Measurements from ENCODE around the gene MEF2A.
"Not testable (repeated sequence)": the region's sequence is repeated elsewhere in the genome, so short reads cannot be mapped to it uniquely, and the experiment has no call there.

The MEF2A gene

DNA sequence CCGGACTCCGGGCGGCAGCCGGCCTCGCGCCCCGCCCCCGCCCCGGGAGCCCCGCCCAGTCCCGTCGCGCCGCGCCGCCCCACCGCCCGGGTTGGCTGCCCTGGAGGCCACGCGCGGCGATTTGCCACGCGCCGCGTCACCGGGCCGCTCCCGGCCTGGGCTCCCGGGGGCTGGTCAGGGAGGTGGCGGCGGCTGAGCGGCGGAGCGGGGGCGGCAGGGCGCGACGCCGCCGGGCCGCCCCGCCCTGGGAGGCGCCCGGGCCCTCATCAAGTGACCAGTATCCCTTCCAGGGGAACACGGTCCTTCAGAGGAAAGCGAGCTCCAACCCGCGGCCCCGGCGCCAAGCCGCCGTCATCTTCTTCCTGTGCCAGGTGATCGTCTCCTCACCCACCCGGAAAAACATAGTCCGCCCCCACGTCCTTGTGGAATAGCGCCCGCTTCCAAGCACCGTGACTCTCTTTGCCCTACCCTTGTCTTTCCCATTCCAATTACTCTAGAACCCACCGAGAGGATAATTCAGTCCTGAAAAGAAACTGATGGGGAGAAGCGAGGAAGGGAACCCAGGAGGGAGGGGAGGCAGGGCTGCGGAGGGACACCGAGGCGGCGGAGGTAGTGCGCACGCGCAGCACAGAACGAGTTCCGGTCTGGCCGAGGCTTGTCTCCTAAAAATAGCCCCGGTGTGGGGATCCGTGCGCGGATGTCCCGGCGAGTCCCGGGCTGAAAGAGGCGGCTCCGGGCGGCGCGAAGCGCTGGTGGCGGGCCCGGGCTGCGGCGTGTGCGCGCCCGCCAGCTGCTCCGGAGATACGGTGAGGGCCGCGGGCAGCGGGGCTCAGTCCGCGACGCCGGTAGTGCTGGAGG lies at the start of gene MEF2A:
Gene MEF2A, plus strand, starts transcription at position 686 of the 858 bp plus-strand sequence. CDS start 67,136 bp downstream, outside the sequence.
- peak; percentile 70 to 91 for DNase-seq

DNA sequence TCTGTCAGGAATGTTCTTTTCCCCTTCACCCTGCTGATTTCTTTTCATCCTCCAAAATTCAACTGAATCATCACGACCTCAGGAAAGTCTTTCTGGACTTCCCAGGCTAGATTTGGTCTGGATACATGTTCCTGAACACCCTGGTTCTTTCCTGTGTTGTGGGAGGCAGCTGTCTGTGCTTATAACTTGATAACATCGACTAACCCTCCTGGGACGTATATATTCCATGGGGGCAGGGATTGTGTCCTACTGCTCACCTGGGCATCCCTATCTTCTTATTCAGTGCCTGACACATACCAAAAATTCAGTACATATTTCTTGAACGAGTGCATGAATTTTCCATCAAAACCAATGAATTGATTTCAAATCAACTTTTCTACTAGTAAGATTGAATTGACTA lies 47.6 kb upstream of the MEF2A start:
- no peak for DNase-seq

DNA sequence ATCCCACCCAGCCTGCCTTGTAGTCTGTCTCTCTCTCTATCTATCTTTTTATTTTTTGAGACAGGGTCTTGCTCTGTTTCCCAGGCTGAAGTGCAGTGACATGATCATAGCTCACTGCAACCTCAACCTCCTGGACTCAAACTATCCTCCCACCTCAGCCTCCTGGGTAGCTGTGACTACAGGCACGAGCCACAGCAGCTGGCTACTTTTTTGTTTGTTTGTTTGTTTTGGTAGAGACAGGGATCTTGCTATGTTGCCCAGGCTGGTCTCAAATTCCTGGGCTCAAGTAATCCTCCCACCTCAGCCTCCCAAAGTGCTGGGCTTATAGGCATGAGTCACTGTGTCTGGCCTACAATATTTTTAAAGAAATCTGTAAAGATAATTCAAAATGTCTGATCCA lies 46.4 kb upstream of the MEF2A start:
- not testable (repeated sequence) for DNase-seq

DNA sequence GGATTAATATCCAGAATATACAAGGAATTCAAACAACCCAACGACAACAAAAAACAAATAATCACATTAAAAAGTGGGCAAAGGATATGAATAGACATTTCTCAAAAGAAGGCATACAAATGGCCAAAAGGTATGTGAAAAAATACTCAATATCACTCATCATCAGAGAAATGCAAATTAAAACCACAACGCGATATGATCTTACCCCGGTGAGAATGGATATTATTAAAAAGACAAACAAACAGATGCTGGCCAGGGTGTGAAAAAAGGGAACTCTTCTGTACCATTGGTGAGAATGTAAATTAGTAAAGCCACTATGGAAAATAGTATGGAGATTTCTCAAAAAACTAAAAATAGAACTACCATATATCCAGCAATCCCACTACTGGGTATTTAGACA lies 43.5 kb upstream of the MEF2A start:
- DNase-seq: no peak

DNA sequence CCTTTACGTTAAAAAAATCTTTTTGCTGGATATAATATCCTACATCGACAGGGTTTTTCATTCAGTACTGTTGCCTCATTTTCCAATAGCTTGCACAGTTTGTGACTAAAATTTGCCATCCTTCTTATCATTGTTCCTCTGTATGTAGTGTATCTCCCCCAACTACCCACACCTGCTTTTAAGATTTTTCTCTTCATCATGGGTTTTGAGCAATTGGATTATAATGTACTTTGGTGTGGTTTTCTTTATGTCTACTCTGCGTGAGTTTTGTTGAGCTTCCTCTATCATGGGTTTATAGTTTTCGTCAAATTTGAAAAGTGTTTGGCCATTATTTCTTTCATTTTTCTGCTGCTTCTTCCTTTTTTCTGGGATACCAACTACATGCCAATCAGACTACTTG lies 39.6 kb upstream of the MEF2A start:
- DNase-seq: no peak

DNA sequence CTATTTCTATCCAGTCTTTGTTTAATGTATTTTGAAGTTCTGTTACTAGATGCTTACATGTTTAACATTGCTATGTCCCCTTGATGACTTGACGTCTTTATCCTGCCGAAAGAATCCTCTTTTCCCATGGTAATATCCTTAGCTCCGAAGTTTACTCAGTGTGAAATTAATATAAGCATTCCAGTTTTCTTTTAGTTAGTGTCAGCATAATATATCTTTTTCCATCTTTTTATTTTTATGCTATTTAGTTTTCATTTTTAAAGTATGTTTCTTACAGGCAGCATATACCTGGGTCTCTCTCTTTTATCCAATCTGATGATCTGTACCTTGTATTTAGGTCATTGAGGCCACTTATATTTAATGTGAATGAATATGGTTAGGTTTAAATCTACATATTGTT lies 39.1 kb upstream of the MEF2A start:
- no peak for DNase-seq

DNA sequence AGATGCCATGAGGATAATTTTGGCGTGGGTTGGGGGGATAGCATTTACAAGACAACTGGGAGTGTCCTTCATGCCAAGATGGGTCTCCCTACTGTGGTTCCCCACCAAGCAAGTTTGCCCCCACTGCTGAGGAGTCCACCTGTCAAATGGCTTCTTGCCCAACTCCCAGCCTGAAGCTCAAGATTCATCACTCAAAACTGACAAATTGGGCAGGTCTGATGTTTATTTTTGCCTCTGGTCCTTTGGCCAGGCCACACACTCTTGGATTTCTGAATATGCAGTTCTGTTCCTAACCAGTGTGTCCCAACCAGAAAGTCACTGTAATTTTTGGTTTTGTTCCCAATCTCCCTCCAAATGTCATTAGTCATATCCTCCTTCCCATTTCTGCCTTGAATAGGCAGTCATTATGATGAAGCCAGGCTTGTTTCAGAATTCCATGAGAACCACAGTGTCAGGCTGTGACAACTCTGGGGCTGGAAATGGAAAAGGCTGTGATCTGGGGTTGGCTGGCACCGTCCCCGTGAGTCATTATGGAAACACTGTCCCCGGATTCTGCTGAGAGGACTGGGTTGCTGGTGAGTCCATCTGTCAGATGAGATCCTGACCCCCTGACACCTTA lies 29.3 kb upstream of the MEF2A start:
- DNase-seq: peak in 1 of 2 experiments; percentile 42

DNA sequence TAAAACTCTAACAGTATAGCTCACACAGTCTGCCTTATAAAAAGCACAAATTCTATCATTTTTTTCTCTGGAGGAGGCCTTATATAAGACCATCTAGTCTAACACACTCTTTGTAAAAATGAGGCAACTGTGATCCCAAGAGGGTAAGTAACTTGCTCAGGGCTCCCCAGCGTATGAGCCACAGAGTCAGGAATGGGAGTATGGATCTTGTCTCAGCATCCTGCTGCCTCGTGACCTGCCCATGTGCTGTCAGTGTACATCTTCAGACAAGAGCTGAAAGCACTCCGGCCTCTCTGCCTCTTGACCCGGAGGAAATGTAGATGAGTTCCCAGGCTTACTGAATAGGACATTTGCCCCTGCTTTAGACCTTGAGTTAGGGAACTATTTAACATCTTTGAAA lies 28.4 kb upstream of the MEF2A start:
- no peak for DNase-seq

DNA sequence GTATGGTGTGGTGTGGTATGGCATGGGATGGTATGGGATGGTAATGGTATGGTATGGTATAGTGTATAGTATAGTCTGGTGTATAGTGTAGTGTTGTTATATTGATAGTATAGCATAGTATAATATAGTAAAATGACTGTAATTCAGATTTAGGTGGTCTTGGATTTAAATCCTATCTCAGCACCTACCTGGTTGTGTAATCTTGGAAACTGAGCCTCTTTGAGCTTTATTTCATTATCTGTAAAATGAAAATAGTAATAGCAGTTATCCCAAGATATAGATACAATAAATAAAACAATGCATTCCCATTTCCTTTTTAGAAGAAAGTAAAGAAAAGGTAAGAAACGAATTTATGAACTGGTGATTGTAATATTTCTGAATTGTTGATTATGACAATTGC lies 27.5 kb upstream of the MEF2A start:
- DNase-seq: no peak

DNA sequence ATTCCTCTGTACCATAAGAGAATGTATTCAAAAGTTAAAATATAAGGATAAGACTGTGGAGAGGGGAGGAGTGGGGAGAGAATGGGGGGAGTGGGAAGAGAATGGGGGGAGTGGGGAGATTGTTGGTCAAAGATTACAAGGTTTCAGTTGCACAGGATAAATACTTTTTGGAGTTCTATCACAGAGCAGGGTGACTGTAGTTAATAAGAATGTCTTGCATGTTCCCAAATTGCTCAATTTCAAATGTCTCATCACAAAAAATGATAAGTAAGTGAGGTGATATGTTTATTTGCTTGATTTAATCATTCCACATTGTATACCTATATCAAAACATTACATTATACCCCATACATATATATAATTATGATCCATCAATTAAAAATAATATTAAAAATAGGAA lies 23.0 kb upstream of the MEF2A start:
- DNase-seq: no peak

DNA sequence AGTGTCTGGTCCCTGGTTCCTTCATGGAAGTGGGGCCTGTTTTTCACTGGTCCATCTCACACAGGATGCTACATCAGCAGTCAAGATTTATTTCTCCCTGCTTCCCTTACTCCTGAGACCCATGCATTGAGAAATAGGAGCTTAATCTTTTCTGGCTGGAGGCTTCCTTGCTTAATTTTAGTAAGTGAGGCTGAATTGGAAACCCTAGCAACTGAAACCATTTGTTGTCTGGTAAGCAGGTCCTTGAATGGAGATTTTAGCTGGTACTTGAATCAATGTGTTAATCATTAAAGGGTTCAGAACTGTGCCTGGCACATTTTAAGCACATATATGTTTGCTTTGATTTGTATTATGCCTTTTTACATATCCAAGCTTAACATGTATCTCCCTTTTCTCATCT lies 20.2 kb upstream of the MEF2A start:
- DNase-seq: no peak

DNA sequence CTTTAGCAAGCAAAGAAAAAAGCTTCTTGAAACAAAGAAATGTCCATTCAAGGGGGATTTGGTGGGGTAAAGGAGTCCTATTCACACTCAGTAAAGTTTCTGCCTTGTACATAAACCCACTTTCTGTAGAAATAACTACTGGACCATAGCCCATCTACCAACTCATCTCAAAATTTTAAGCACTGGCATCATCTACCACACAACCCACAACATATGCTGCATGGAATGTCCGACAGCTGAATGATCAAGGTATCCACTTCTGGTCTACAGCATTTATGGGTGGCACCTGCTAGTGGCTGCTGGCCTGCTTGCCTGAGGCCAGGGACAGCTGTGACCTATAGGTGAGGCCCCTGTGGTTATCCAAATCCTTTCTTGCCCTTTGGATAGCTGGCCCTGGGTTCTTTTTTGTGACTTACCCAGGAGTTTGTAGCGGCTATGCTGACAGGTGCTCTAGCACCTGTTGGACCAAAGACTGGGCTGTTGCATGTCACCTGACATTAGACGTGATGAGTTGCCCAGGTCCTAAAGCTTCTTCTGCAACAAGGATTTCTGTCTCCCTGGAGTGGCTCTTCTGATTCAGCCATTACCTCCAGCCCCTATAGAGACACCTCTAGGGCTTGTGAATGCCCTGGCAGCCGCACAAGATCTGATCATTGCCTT lies 19.2 kb upstream of the MEF2A start:
- no peak for DNase-seq

DNA sequence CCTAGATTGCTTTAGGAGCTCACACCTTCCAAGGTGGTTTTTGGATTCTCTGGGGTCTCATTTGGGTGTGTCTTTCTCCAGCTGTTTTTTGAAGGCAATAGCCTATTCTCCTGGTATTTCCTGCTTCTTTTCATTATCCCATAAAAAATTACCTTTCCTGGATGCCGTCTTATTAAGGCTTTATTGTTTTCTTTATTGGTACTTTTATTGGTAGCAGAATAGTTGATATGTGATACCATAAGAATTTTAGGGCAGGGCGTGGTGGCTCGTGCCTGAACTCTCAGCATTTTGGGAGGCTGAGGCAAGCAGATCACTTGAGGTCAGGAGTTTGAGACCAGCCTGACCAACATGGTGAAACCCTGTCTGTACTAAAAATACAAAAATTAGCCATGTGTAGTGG lies 18.3 kb upstream of the MEF2A start:
- DNase-seq: no peak

DNA sequence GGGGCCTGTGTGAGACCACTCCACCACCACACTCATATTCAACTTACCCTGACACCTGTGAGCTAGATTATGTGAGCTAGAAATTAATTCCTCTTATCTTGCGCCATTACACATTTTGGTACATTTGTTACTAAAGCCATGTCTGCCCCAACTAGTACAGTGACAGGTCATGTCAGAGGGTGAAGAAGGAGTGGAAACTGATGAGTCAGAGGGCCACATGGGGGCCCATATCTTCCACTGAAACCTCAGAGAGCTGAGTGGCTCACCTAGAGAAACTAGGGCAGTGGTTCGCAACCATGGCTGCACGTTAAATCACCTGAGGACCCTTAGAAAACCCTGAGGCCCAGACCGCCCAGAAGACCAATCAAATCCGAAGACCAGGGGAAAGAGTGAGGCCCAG lies 15.7 kb upstream of the MEF2A start:
- no peak for DNase-seq

DNA sequence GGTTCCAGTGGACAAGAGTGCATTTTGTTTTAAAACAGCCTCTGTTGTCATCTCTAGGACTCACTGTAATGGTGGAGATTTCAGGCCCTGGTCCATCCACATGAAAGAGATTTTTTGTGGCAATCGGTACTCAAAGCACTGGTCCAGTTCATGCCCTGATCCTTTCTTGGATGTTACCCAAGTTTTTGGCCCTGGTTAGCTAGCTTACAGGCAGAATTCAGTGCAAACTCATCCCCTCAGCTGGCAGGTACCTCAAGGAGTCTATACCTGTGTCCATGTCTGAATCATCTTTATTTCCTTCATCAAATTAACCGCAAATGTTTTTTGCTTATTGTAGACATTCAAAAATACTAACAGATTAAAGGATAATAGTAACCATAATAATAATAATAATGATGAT lies 13.7 kb upstream of the MEF2A start:
- no peak for DNase-seq

DNA sequence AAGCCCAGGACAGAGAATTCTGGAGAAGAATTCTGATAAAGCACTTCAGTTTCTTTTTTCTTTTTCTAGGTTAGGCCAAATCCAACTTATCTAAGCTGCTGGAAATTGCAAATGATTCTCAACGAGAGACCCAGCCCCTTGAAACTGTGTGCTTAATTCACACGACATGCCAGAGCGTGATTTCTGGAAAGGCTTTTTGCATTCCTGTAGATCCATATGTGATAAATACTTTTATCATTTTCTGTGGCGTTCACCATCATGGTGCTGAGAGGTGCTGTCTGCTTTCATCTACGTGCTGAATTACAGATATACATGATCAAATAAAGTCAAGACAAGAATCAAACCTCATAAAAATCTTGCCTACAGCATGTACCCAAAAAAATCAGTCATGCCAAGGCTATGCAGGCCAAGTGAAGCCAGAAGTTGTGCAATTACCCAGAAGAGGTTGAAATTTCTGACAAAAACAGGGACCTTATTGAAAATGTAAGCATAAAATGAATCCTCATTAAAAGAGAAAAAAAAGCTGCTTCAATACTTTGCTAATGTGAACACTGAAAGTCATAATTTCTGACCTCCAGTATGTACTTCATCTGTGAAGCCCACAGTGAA lies 10.8 kb upstream of the MEF2A start:
- DNase-seq: no peak

DNA sequence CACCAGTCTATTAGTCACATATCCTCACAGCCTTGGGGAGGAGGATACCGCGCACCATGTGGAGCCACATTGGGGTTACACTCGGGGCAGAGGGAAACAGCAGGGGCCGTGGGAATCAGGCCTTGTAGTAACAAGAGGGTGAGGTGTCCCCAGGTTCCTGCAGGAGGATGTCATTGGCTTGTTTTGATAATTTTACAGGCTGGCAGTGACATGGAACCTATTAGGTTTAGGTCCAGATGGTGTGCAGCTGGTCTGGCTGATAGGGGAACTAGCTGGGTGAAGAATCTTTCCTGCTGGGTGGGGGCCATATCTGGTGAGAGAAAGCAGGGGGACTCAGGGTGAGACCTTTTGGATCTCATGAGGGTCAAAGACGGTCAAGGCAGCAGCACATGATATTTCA lies 9.8 kb upstream of the MEF2A start:
- DNase-seq: no peak

DNA sequence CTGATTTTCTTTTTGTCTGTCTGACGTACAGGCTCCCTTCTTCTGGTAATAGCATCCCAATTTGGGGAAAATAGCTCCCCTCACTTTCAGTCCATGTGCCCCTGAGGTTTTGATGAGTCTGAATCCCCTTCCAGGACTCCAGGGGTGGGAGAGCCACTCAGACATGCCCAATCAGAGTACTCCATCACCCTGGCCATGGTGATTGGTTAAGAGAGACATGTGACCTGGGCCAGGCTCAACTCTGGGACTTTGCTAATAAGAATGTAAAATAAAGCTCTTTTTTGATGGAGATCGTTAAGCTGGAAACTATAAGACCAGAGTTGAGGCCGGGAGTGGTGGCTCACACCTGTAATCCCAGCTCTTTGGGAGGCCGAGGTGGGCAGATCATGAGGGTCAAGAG lies 9.2 kb upstream of the MEF2A start:
- no peak for DNase-seq

DNA sequence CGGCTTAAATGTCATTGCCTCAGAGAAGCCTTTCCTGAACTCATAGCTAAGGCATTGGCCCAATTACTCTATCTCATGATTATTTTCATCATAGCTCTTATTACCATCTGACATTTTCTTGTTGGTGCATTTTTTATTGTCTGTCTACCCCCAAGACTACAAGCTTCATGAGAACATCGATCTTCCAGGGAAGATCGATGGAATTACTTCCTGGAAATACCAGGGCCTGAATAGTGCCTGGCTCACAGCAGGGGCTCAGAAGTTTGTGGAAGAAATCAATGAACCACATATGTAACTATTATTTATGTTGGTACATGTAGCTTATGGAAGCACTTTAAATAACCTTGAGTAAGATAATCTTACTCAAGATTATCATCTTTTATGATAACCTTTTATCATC lies 7.7 kb upstream of the MEF2A start:
- no peak for DNase-seq

DNA sequence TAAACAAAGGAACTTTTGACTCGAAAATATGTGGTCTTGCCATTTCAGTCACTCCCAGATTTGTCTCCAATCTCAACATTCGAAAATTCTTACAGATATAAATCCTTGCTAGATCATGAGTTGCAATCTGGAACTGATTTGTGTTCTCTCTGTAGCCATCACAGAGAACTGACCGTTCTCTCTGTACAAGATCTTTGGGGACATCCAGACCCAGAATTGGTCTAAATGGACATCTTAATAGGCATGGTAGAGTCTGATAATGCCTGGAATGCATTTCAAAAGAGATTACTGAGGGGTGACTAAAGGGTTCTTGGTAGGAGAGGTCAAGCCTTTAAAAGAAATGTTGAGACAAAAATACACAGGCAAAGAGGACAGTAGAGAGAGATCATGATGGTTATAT lies 7.2 kb upstream of the MEF2A start:
- no peak for DNase-seq

DNA sequence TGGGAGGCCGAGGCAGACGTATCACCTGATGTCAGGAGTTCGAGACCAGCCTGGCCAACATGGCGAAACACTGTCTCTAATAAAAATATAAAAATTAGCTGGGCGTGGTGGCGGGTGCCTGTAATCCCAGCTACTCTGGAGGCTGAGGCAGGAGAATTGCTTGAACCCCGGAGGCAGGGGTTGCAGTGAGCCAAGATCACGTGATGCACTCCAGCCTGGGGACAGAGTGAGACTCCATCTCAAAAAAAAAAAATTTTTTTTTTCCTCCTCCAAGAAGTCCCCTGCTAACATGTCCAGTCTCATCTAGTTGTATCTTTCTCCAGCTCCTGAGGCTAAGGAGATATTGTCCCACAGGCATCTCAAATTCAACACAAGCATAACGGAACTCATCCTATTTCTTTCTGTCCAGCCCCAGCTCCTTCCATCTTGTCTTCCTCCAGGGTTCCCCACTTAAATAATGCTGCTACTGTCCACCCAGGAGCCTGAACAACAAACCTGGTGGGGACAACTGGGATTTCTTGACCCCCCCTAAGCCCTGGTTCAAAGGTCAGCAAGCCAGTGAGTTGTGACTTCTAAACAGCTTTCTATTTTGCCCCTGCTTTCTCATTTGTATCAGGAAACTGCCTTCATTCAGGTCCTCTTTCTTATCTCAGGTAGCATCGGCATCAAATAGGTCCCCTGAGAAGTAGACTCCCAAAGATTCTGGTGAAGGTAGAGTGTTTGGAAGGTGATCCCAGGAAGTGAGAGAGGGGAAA lies 4.1 kb upstream of the MEF2A start:
- DNase-seq: no peak

DNA sequence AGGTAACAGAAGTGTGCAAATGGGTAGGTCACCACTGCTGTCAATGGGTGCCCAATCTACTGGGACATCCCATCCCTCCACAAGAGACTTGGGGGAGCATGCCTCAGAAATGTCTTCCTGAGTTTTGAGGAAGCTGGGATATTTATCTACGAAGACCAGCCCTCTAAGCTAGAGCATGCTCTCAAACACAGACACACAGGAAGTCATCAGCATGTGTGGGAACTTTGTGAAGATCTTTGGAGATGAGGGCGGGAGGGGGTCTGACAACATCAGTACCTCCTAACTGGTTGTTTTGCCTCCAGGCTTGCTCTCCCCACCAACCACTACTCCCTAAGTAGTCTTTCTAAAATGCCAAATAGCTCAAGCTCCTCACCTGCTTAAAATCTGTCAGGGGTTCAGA lies 3.5 kb upstream of the MEF2A start:
- no peak for DNase-seq
